Progenitor cell of endocrine pancreas (in vitro differentiated cells): ENCODE measurements around the gene NPIPB2. TPM values are rescaled to one million over a fixed set of nuclear protein-coding genes. Genes with fewer than 3 reads are reported as not detected.

Experiments used
- DNase-seq: peaks from one replicate; pipeline ENCODE4 v3.0.0; 2021; ENCODE audit warnings: low spot score; ENCODE audit not compliant: unreplicated experiment
- H3K27ac Mint-ChIP-seq: 2 replicates; pipeline ENCODE4 v1.8.0; 2021; ENCODE audit warnings: mild to moderate bottlenecking, moderate library complexity, mixed read lengths
- H3K27me3 Mint-ChIP-seq: 2 replicates; pipeline ENCODE4 v1.8.0; 2021; ENCODE audit warnings: mixed read lengths
- H3K36me3 Mint-ChIP-seq: 2 replicates; pipeline ENCODE4 v1.8.0; 2022; ENCODE audit warnings: mixed read lengths; ENCODE audit not compliant: insufficient read depth
- H3K4me1 Mint-ChIP-seq: 2 replicates; pipeline ENCODE4 v1.8.0; 2021; ENCODE audit warnings: low read depth, mixed read lengths
- H3K4me3 Mint-ChIP-seq: 2 replicates; pipeline ENCODE4 v1.8.0; 2021; ENCODE audit warnings: low read depth, mild to moderate bottlenecking, moderate library complexity, mixed read lengths
- H3K9me3 Mint-ChIP-seq: 2 replicates; pipeline ENCODE4 v1.8.0; 2021; ENCODE audit warnings: low read depth, mixed read lengths
- CTCF ChIP-seq: fragments of 200-600 bp; sonication (generic); IDR thresholded peaks from one replicate; pipeline ENCODE4 v1.5.0; 2021; ENCODE audit warnings: antibody characterized with exemption, mild to moderate bottlenecking; ENCODE audit not compliant: unreplicated experiment
- total RNA-seq: library from RNA; stranded (reverse); gene quantifications from 2 replicates; pipeline ENCODE4 v1.2.1, GENCODE V29; 2021

NPIPB2 gene
- total RNA-seq, 1 donor from 2014 or later = 16.6 TPM

- Mint-ChIP-seq H3K27ac (no peak overlapping the region), H3K9me3 (no peaks in the 10 kb centered on the region), H3K36me3 (peaks cover 11% of the 10 kb centered on the region), H3K27me3 (no peaks in the 10 kb centered on the region), H3K4me1 (no peaks in the 10 kb centered on the region), H3K4me3 (no peak overlapping the region)
- DNase-seq = no peak
- TF ChIP-seq CTCF = no peak
Measured at GRCh38 chr16:11892761-11893160, 49.1 kb downstream of the NPIPB2 start.

GRCh38 chr16:11890231-11890965 lies 51.4 kb downstream of the NPIPB2 start:
- Mint-ChIP-seq H3K36me3 (peaks cover 30% of the 10 kb centered on the region), H3K4me3 (no peak overlapping the region), H3K4me1 (no peaks in the 10 kb centered on the region), H3K27me3 (no peaks in the 10 kb centered on the region), H3K9me3 (no peaks in the 10 kb centered on the region), H3K27ac (no peak overlapping the region)
- no peak for DNase-seq
- no peak for TF ChIP-seq CTCF

GRCh38 chr16:11886881-11887280 lies 55.0 kb downstream of the NPIPB2 start:
- peaks cover 27% of the 10 kb centered on the region for H3K36me3 Mint-ChIP-seq
- no peaks in the 10 kb centered on the region for H3K27me3 Mint-ChIP-seq
- H3K27ac Mint-ChIP-seq = peak overlapping the region; percentile 46

GRCh38 chr16:11884035-11884434 lies 57.8 kb downstream of the NPIPB2 start:
- Mint-ChIP-seq H3K9me3 (no peaks in the 10 kb centered on the region), H3K27me3 (no peaks in the 10 kb centered on the region), H3K4me3 (no peak overlapping the region), H3K36me3 (peaks cover 32% of the 10 kb centered on the region), H3K4me1 (no peaks in the 10 kb centered on the region), H3K27ac (no peak overlapping the region)
- DNase-seq = no peak
- no peak for TF ChIP-seq CTCF

More at GRCh38 chr16:11886881-11887280, 55.0 kb downstream of the NPIPB2 start:
- TF ChIP-seq CTCF = no peak
- Mint-ChIP-seq H3K9me3 (no peaks in the 10 kb centered on the region), H3K4me1 (no peaks in the 10 kb centered on the region), H3K4me3 (no peak overlapping the region)
- no peak for DNase-seq

GRCh38 chr16:11880007-11880406 lies 61.8 kb downstream of the NPIPB2 start:
- TF ChIP-seq CTCF = no peak
- Mint-ChIP-seq H3K36me3 (peaks cover 21% of the 10 kb centered on the region), H3K9me3 (no peaks in the 10 kb centered on the region), H3K4me3 (no peak overlapping the region), H3K4me1 (peaks cover 1% of the 10 kb centered on the region), H3K27ac (no peak overlapping the region), H3K27me3 (no peaks in the 10 kb centered on the region)
- DNase-seq = no peak
